Bronchial epithelial cell (primary cell): ENCODE data around the gene NOX4. TPM values are rescaled to one million over a fixed set of nuclear protein-coding genes. Genes with fewer than 3 reads are reported as not detected.
A peak's percentile ranks its signal among the peaks of the same experiment; 100 is the strongest.

Source experiments
- DNase-seq: peaks from one replicate; pipeline ENCODE4 v3.0.0-alpha.2; 2010; ENCODE audit warnings: low read depth
- FAIRE-seq: peaks from 2 replicates; lab custom pipeline; 2011; peaks lifted over from hg19 to GRCh38; lab: Jason Lieb, UNC
- H3K27me3 ChIP-seq: 2 replicates; pipeline ENCODE4 v1.5.1; 2011; ENCODE audit warnings: low read length; ENCODE audit not compliant: control insufficient read depth, insufficient read depth
- H3K36me3 ChIP-seq: 2 replicates; pipeline ENCODE4 v1.5.1; 2011; ENCODE audit warnings: low read length; ENCODE audit not compliant: control insufficient read depth, insufficient read depth
- H3K4me3 ChIP-seq: 2 replicates; pipeline ENCODE4 v1.5.1; 2011; ENCODE audit warnings: mild to moderate bottlenecking, low read depth, low read length, control low read depth
- CTCF ChIP-seq: IDR thresholded peaks from 2 replicates; pipeline ENCODE4 v1.5.1; 2011; ENCODE audit warnings: mild to moderate bottlenecking, moderate library complexity, low read length, control low read depth, inconsistent platforms; ENCODE audit not compliant: insufficient read depth, severe bottlenecking
- total RNA-seq: library from RNA; depleted of rRNA; stranded (reverse); fragments of >200 nt; gene quantifications from 2 replicates; pipeline ENCODE4 v1.2.1, GENCODE V29; 2014

The NOX4 gene
- total RNA-seq, 1 donor from 2014 or later: not detected

DNA sequence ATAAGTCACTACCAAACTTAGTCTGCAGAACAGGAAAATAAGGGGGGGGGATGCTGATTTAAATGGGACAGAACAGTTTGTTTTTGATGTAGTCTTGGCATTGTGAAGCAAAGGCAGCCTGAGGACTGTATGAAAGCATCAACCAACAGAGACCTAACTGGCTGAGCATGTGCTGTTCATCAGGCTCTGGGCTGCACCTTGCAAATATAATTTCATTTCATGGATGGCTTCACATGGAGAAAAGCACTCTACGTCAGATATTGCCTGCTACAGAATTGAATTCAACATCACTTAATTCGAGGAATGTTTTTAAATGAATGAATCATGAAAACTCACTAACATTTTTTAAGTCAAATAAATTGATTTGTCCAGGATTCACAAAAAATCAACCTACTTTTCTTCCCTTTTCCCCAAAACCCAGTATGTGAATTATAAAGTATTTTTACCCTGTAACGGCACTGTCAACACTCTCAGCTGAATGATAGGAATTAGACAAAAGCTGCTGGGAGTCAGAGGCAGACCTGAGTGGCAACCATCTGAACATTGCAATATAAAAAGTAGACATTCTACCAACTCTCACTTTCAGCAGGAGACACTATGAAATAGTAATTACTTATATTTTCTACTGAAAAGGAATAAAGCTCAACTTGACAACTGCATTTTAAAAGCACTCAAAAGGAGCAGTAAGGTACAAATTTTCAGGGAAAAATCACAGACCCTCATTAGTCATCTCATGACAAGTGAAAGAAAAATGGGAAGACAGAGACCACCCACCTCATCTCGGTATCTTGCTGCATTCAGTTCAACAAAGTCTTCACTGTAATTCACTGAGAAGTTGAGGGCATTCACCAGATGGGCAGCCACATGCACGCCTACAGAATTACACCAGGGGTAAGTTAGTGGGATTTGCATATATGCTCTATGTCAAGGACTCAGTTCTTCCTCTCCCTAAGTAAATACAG, 47.5 kb downstream of the NOX4 start:
- H3K4me3 ChIP-seq: no peak overlapping the region
- H3K36me3 ChIP-seq: no peaks in the 10 kb centered on the region
- no peak for TF ChIP-seq CTCF
- FAIRE-seq: no peak
- DNase-seq: no peak
- no peaks in the 10 kb centered on the region for H3K27me3 ChIP-seq

DNA sequence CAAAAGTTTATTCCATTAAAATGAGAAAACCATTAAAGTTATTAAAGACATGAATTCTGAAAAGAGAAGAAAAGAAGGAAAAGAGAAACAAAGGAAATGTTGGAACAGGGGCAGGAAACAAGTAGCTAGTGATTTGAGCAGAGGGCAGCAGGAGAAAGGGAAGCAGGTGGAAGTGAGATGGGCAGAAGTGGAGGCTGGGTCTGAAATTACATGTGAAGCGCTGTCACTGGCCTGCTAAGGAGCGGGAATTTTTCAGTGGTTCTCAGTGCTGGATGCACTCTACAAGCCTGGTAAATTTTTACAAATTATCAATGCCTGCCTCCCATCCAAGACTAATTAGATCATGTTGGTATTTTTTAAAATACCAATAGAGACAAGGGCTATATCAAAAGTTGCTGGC, 48.4 kb downstream of the NOX4 start:
- no peak for DNase-seq
- H3K27me3 ChIP-seq: no peaks in the 10 kb centered on the region
- no peak overlapping the region for H3K4me3 ChIP-seq
- no peak for TF ChIP-seq CTCF
- no peaks in the 10 kb centered on the region for H3K36me3 ChIP-seq
- FAIRE-seq: no peak

DNA sequence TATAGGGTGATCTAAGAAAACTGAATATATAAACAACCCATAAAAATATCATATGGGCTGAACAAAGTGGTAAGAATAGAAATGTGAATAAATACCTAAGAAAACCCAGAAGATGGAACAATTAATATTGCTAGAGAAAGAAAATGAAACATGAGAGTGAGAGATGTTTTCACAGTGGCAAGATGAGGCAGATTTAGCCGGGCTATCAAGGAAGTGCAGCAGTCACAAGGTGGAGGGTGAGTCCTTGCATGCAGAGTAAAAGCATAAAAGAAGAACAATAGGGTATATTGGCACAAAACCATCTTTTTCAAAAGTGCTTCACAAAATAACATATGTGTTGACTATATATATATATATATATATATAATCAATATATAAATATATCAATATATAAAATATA, 49.6 kb downstream of the NOX4 start:
- Histone ChIP-seq H3K27me3 (no peaks in the 10 kb centered on the region), H3K36me3 (no peaks in the 10 kb centered on the region), H3K4me3 (no peak overlapping the region)
- DNase-seq: no peak
- FAIRE-seq: no peak
- TF ChIP-seq CTCF: no peak

GRCh38 chr11:89437317-89437716, 53.9 kb downstream of the NOX4 start:
- H3K27me3 ChIP-seq: no peaks in the 10 kb centered on the region
- H3K4me3 ChIP-seq: no peak overlapping the region
- no peaks in the 10 kb centered on the region for H3K36me3 ChIP-seq
- no peak for DNase-seq
- no peak for FAIRE-seq
- TF ChIP-seq CTCF: no peak

GRCh38 chr11:89436071-89436470, 55.1 kb downstream of the NOX4 start:
- peak; percentile 68 for DNase-seq
- TF ChIP-seq CTCF: no peak
- no peak overlapping the region for H3K4me3 ChIP-seq

More at GRCh38 chr11:89436071-89436470, 55.1 kb downstream of the NOX4 start:
- no peaks in the 10 kb centered on the region for H3K36me3 ChIP-seq
- FAIRE-seq: no peak
- no peaks in the 10 kb centered on the region for H3K27me3 ChIP-seq
